ENCODE measurements around the gene SGCA.

SGCA gene

DNA sequence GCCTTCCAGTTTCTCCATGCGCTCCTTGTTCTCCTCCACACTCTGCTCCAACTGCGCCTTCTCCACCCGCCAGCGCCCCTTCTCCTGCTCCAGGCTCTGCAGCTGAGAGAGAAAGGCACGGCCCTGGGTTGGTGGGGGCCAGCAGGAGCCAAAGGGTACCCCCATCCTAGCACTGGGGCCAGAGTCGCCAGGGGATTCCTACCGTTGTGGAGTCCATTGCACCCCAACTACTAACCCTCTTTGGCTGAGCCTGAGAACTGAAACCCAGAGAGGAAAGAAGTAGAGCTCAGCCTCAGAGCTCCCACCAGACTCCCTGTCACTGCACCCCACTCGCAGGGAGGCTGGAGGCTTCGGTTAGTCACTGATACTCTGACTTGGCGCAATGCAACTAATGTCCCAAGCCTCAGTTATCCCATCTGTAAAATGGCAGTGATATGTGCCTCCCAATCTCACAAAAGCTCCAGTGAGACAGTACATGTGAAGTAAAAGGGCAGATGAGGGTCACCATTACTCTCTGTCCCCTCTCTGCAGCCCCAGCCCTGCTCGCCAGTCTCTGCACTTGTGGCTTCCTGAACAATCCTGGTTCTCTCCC lies 29.6 kb upstream of the SGCA start:
- TF ChIP-seq, protein P1, sequence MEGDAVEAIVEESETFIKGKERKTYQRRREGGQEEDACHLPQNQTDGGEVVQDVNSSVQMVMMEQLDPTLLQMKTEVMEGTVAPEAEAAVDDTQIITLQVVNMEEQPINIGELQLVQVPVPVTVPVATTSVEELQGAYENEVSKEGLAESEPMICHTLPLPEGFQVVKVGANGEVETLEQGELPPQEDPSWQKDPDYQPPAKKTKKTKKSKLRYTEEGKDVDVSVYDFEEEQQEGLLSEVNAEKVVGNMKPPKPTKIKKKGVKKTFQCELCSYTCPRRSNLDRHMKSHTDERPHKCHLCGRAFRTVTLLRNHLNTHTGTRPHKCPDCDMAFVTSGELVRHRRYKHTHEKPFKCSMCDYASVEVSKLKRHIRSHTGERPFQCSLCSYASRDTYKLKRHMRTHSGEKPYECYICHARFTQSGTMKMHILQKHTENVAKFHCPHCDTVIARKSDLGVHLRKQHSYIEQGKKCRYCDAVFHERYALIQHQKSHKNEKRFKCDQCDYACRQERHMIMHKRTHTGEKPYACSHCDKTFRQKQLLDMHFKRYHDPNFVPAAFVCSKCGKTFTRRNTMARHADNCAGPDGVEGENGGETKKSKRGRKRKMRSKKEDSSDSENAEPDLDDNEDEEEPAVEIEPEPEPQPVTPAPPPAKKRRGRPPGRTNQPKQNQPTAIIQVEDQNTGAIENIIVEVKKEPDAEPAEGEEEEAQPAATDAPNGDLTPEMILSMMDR (IDR thresholded peaks at IDR 0.05; ENCODE audit: insufficient read depth, low read depth, low read length, missing control alignments) = no peak
- no peak for DNase-seq (ENCODE audit: low read depth)
- H3K4me3 ChIP-seq (ENCODE audit: low read depth, low read length) = no peak overlapping the region

DNA sequence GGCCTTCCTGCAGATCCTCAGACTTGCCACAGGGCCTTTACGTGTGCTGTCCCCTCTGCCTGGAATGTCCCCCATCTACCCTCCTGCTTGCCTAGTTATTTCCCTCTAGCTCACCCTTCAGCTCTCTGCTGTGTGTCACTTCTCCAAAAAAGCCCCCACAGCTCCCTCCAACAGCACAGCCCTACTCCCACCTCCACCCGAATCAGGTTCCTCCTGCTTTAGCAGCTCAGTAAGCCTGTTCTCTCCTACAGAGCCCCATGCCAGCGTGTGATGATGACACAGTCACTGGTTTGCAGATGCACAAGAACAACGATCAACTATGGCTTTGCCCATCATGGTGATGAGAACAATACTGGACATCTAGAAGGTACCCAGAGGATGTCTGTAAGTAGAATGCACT lies 28.8 kb upstream of the SGCA start:
- TF ChIP-seq, protein P1 (IDR thresholded peaks at IDR 0.05; ENCODE audit: insufficient read depth, low read depth, low read length, missing control alignments) = no peak
- DNase-seq (ENCODE audit: low read depth) = no peak
- no peak overlapping the region for H3K4me3 ChIP-seq (ENCODE audit: low read depth, low read length)

DNA sequence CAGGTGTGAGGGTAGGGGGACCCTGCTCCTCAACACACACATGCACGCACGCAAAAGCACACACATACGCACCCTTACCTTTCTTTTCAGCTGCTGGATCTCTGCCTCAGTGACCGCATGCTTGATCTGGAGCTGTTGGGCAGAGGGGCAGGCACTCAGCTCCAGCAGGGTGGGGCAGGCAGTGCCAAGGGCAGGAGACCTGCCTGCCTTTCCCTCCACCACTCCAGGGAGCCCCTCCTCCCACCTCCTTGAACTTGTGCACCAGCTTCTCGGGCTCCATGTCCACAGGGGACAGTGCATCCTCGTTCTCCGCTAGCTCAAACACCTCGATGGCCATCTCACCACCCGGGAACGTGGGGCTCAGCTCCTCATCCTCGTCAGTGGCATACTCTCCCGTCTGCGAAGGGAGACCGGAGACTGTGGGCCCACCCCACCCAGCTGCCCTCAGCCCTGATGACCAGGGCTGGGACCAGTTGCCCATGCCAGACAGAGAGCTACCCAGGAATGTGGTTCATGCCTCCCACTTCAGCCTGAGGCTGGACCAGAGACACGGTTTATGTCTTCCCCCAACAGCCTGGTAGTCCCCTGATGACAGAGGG lies 26.5 kb upstream of the SGCA start:
- H3K4me3 ChIP-seq (ENCODE audit: low read depth, low read length) = no peak overlapping the region
- TF ChIP-seq, protein P1 (IDR thresholded peaks at IDR 0.05; ENCODE audit: insufficient read depth, low read depth, low read length, missing control alignments) = no peak
- DNase-seq (ENCODE audit: low read depth) = no peak

DNA sequence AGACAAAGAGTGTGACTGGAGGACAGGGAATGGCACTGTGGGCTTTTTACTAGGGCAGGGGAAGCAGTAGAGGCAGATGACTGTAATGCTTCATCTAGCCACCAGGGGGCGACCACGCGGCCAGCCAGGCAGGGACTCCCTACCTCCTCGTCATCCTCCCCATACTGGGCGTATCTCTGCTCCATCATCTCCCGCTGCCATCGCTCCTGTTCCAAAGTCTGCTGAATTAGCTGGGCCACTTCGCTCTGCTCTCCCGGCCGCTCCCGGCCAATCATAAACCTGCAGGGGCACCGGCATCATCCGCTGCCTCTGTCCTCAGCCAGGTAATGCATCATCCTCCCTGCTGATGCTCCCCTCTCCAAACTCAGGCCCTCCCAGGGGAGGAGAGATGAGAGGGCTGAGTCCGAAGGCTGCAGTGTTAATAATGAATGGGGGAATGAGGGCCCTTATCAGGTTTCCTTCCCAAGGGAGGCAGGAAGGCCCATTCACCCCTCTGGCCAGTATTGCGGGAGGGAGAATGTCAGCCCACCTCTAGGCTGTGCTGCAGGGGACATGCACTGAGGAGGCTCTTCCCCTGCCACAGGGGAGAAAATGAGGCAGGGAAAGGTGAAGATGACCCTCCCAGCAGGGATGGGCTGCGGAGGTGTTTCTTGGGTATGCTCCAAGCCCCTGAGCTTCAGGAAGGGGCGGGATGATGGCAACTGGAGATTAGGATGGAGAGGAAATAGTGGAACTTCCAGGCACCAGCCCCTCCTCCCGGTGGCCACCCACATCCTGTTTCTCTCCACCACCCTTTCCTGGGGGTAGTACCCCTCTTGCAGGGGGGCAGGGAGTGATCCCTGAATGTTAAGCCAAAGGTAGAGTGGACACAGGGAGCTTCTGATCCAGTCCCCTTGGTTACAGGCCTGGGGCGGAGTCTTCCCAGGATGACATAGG lies 25.6 kb upstream of the SGCA start:
- DNase-seq (ENCODE audit: low read depth) = peak; percentile 81
- H3K4me3 ChIP-seq (ENCODE audit: low read depth, low read length) = no peak overlapping the region

DNA sequence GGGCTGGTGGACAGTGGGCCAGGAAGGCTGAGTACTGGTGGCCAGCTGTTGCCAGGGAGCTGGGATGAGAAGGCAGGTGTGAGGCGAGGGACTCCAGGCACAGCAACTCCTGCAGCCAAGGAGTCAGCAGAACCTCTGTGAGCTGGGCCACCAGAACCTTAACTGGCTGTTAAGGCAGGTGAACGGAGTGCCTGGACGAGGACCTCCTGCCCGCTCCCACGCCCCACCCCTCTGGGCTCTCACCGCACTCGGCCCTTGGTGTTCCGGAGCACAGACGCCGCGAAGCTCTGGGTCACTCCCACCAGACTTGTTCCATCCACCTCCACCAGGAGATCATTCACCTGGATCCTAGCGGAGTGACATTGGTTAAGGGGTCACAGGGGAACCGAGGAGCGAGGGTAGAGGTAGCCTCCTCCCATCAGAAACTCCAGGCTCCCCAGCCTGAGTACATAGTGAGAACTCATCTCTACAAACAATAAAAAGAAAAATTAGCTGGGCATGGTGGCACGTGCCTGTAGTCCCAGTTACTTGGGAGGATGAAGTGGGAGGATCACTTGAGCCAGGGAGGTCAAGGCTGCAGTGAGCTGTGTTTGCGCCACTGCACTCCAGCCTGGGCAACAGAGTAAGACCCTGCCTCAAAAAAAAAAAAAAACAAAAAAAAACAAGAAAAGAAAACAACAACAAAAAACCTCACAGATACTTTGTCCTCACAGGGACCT lies 24.6 kb upstream of the SGCA start:
- no peak overlapping the region for H3K4me3 ChIP-seq (ENCODE audit: low read depth, low read length)
- DNase-seq (ENCODE audit: low read depth) = no peak
- TF ChIP-seq, protein P1 (IDR thresholded peaks at IDR 0.05; ENCODE audit: insufficient read depth, low read depth, low read length, missing control alignments) = no peak

More for the DNA sequence above, 25.6 kb upstream of the SGCA start:
- TF ChIP-seq, protein P1 (IDR thresholded peaks at IDR 0.05; ENCODE audit: insufficient read depth, low read depth, low read length, missing control alignments) = peak; percentile 98

DNA sequence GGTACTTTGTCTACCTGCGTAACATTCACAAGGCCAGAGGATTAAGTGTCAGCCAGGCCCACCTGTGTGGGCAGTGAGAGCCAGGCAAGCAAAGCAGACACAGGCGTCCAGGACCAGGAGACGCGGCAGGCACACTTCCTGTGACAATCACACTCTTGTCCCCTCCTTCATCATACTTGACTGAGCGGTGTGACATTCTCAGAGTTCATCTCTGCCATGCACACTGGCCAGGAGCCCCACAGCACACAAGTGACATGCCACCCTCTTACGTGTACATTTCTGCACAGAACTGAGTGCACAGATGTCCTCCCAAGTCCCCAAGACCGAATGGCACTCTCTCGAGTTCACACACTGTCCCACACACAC lies 24.1 kb upstream of the SGCA start:
- TF ChIP-seq, protein P1 (IDR thresholded peaks at IDR 0.05; ENCODE audit: insufficient read depth, low read depth, low read length, missing control alignments) = no peak
- no peak for DNase-seq (ENCODE audit: low read depth)
- H3K4me3 ChIP-seq (ENCODE audit: low read depth, low read length) = no peak overlapping the region

Measured in GM12865 (cell line).